HG02885 (cell line): Measurements from ENCODE around the gene TMEM253.

Experiments
- ATAC-seq: cut with Tn5 transposase; IDR thresholded peaks from one replicate; pipeline ENCODE4 v1.9.1; 2021; ENCODE audit warnings: mild to moderate bottlenecking; ENCODE audit not compliant: unreplicated experiment, poor library complexity

TMEM253 gene

DNA sequence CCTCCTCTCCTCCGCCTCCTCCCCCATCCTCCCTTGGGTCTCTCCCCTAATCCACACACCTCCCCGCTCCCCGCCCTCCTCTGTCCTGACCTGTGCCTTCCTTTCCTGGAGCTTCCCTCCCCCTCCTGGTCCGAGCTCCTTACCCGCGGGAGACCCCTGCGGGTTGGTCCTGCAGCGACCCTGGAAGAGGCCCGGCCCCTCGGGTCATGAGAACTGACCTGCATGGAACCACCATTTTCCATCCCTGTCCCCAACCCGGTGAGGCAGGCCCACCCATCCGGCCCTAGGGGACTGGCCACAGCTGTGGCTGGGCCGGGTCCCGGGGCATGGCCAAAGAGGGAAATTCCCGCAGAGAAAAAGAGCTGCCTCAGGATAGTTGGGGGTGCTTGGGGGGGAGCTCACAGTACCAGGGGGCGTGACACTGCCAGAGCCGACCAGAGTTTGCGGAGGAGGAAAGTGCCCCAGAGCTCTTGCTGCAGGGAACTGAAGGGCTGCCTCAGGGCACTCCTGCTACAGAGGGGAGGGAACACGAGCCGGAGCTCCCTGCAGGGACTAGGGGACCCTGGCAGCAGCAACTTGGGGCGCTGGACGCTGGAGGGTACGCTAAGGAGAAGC is 30.1 kb upstream of the TMEM253 start:
- ATAC-seq, result peak; percentile 1

- ATAC-seq, result peak; percentile 79
Measured at GRCh38 chr14:21071225-21072030, 29.4 kb upstream of the TMEM253 start.

- no peak for ATAC-seq
Measured at GRCh38 chr14:21072031-21072473, 28.8 kb upstream of the TMEM253 start.

DNA sequence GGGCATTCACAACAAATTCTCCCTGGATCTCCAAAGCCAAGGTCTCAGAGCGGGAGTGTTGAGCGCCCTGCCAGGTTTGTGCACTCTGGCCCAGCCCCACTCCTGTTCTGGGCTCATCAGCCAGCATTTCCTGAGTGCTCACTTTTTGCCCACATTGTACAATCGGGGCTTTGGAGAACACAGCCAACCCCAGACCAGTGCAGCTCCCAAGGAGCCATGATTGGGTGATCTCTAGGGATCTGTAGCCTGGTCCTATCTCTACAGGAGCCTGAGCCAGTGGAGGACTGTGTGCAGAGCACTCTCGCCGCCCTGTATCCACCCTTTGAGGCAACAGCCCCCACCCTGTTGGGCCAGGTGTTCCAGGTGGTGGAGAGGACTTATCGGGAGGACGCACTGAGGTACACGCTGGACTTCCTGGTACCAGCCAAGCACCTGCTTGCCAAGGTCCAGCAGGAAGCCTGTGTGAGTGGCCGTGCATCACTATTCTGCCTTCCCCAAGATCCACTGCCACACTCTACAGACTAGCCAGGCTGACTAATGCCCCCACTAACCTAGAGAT is 28.0 kb upstream of the TMEM253 start:
- ATAC-seq, result no peak

GRCh38 chr14:21073921-21074320 is 26.9 kb upstream of the TMEM253 start:
- no peak for ATAC-seq

- ATAC-seq, result no peak
Measured at GRCh38 chr14:21074398-21075272, 26.2 kb upstream of the TMEM253 start.

DNA sequence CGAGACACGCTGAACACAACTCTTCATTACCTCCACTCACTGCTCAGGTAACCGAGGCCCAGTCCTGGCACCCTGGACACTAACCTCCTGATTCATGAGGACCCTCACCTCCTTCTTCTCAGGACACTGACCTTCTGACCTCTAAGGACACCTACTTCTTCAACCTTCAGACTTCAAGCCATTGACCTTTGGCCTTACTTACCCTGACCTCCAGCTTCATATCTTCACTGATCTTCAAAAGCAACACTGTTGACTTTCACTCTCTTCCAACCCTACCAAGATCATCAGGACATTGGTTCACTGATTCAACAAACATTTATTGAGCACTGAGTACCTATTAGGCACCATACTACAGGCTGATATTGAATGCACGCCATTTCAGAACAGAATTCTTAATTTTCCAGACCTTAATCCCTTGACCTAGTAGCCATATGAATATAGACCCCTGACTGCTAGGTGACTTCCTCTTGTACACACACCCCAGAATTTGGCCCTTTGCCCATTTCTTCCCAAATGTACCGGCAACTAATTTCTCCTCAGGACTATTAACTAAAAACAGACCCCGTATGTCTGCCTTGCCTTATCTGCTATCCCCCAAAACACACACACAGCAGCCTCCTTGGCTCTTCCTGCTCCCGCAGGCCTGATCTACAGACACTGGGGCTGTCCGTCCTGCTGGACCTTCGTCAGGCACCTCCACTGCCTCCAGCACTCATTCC is 25.0 kb upstream of the TMEM253 start:
- no peak for ATAC-seq

DNA sequence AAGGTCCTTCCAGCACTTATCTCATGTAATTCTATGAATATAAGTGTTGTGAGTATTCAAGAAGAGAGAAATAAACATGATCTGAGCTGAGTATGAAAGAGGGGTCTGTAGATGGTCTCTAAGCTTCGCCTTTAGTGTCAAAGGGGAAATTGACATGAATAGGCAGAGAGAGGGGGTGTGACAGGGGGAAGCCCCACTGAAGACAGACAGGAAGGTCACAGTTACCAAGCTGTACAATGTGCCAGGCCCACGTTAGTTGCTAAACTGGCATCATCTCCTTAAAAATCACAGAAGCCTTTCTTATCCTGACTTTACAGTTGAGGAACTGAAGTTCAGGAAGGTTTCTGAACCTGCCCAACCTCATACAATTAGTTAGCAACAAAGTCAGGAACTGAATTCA is 23.2 kb upstream of the TMEM253 start:
- ATAC-seq, result no peak

GRCh38 chr14:21078287-21078686 is 22.6 kb upstream of the TMEM253 start:
- no peak for ATAC-seq

DNA sequence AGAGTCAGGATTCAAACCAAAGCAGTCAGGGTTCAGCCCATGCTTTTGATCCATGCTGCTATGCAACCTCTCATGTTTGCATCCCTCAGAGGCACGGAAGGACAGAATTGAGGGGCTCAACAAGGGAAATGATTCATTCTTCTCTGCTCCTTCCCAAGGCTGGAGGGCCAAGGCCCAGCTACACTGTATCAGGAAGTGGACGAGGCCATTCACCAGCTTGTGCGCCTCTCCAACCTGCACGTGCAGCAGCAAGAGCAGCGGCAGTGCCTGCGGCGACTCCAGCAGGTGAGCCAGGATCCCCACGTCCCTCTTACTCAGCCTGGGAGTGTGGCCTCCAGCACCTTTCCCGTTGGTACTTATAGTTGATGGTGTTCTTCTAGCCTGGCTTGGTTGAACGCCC is 22.1 kb upstream of the TMEM253 start:
- no peak for ATAC-seq

- no peak for ATAC-seq
Measured at GRCh38 chr14:21081521-21082142, 19.2 kb upstream of the TMEM253 start.

GRCh38 chr14:21083565-21084325 is 17.1 kb upstream of the TMEM253 start:
- no peak for ATAC-seq

GRCh38 chr14:21084396-21084795 is 16.5 kb upstream of the TMEM253 start:
- no peak for ATAC-seq

- ATAC-seq, result no peak
Measured at GRCh38 chr14:21084998-21085853, 15.6 kb upstream of the TMEM253 start.

- ATAC-seq, result no peak
Measured at GRCh38 chr14:21086908-21087293, 14.0 kb upstream of the TMEM253 start.

GRCh38 chr14:21087294-21088091 is 13.4 kb upstream of the TMEM253 start:
- peak; percentile 37 for ATAC-seq

- ATAC-seq, result no peak
Measured at GRCh38 chr14:21088687-21089086, 12.2 kb upstream of the TMEM253 start.
